ENCODE results near the gene KIAA0408.

- TF ChIP-seq POLR2A (IDR thresholded peaks at IDR 0.05; ENCODE audit: low read depth, low read length), result no peak
- TF ChIP-seq POLR2AphosphoS5 (IDR thresholded peaks at IDR 0.05; ENCODE audit: low read depth, low read length), result no peak
Observed at GRCh38 chr6:127464881-127465459, 5.8 kb upstream of the KIAA0408 start.

All from GM12892 (cell line).